Muscle layer of colon (tissue), 2 donors: Measurements from ENCODE around the gene NOS1.

Experiments used
- H3K27ac ChIP-seq: one replicate; pipeline ENCODE4 v1.7.0; 2013; ENCODE audit warnings: low read depth, mild to moderate bottlenecking, low read length, moderate library complexity
- H3K27me3 ChIP-seq, 2 donors: one replicate each; pipeline ENCODE4 v1.7.0; 2013; ENCODE audit warnings: low read length in 2 of 2, mild to moderate bottlenecking in 2 of 2; ENCODE audit not compliant: insufficient read depth in 2 of 2, control insufficient read depth in 1 of 2
- H3K36me3 ChIP-seq: one replicate; pipeline ENCODE4 v1.7.0; 2013; ENCODE audit warnings: mild to moderate bottlenecking, low read length; ENCODE audit not compliant: insufficient read depth
- H3K4me1 ChIP-seq: one replicate; pipeline ENCODE4 v1.7.0; 2013; ENCODE audit warnings: mild to moderate bottlenecking, low read length; ENCODE audit not compliant: insufficient read depth
- H3K4me3 ChIP-seq, 2 donors: one replicate each; pipeline ENCODE4 v1.7.0; 2013; ENCODE audit warnings: low read length in 2 of 2, low read depth in 1 of 2, mild to moderate bottlenecking in 1 of 2, moderate library complexity in 1 of 2
- H3K9ac ChIP-seq: one replicate; pipeline ENCODE4 v1.7.0; 2013; ENCODE audit warnings: low read length
- H3K9me3 ChIP-seq: one replicate; pipeline ENCODE4 v1.7.0; 2013; ENCODE audit warnings: mild to moderate bottlenecking, low read length
- donor health status: abdominal sarcoma.
- donor health status: Adenocarcinoma of cecum.

NOS1 gene

GRCh38 chr12:117344716-117345115 lies 16.7 kb downstream of the NOS1 start:
- H3K9ac ChIP-seq, result no peak overlapping the region
- no peaks in the 10 kb centered on the region for H3K4me1 ChIP-seq
- H3K9me3 ChIP-seq, result no peaks in the 10 kb centered on the region
- H3K4me3 ChIP-seq, result no peak overlapping the region
- H3K27me3 ChIP-seq, result peaks cover 0 to 4% of the 10 kb centered on the region in 2 donors
- H3K27ac ChIP-seq, result no peak overlapping the region
- H3K36me3 ChIP-seq, result no peaks in the 10 kb centered on the region

DNA sequence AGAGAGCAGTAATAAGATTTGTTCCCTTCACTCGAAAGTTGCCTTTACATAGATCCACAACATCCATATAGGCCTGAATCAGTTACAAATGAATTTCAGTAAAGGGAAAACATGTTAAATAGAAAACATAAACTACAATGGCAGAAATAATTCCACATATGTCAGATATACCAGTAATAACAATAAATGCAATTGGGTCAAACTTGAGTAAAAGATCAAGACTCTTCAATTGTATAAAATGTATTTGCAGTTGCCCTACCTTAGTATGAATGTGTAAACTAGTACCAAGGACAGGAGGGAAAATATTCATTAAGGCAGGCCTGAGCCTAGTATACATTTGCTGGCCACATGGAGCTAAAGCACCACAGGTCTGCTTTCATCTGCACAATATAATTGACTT lies 17.6 kb downstream of the NOS1 start:
- H3K36me3 ChIP-seq, result no peaks in the 10 kb centered on the region
- H3K27ac ChIP-seq, result no peak overlapping the region
- H3K27me3 ChIP-seq, result peaks cover 0 to 4% of the 10 kb centered on the region in 2 donors
- H3K9me3 ChIP-seq, result no peaks in the 10 kb centered on the region
- no peak overlapping the region for H3K4me3 ChIP-seq
- no peaks in the 10 kb centered on the region for H3K4me1 ChIP-seq
- H3K9ac ChIP-seq, result no peak overlapping the region

GRCh38 chr12:117343296-117343695 lies 18.1 kb downstream of the NOS1 start:
- H3K4me1 ChIP-seq, result no peaks in the 10 kb centered on the region
- no peak overlapping the region for H3K4me3 ChIP-seq
- H3K9ac ChIP-seq, result no peak overlapping the region
- no peak overlapping the region for H3K27ac ChIP-seq
- H3K27me3 ChIP-seq, result peaks cover 0 to 4% of the 10 kb centered on the region in 2 donors
- no peaks in the 10 kb centered on the region for H3K36me3 ChIP-seq
- no peaks in the 10 kb centered on the region for H3K9me3 ChIP-seq

- Histone ChIP-seq H3K4me3 (no peak overlapping the region), H3K9me3 (no peaks in the 10 kb centered on the region), H3K36me3 (no peaks in the 10 kb centered on the region), H3K27ac (no peak overlapping the region), H3K9ac (no peak overlapping the region), H3K4me1 (no peaks in the 10 kb centered on the region), H3K27me3 (peaks cover 0 to 4% of the 10 kb centered on the region in 2 donors)
These were observed 18.7 kb downstream of the NOS1 start for GRCh38 chr12:117342682-117343081.

GRCh38 chr12:117342247-117342646 lies 19.2 kb downstream of the NOS1 start:
- peaks cover 0 to 4% of the 10 kb centered on the region in 2 donors for H3K27me3 ChIP-seq
- H3K36me3 ChIP-seq, result no peaks in the 10 kb centered on the region
- H3K4me3 ChIP-seq, result no peak overlapping the region
- H3K27ac ChIP-seq, result no peak overlapping the region
- H3K9me3 ChIP-seq, result no peaks in the 10 kb centered on the region
- H3K9ac ChIP-seq, result no peak overlapping the region
- H3K4me1 ChIP-seq, result no peaks in the 10 kb centered on the region

DNA sequence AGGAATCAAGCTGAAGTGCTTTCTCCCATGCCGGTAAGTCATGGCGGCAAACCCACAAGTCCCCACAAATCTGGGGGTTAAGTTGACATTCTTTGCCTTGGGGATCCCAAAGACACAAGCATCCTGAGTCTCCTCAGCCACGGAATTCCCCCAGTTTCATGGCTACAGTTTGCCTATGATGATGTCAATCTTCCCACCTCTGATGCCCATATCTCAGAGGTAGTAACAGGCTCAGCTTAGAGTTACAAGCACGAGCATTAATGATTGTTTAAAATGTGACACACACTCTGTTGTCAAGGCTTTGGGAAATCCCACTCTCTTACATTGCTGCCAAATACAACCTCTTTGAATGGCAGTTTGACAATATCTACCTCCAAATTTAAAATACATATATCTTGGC lies 22.3 kb downstream of the NOS1 start:
- Histone ChIP-seq H3K9me3 (no peaks in the 10 kb centered on the region), H3K27me3 (peaks cover 0 to 4% of the 10 kb centered on the region in 2 donors), H3K9ac (no peak overlapping the region), H3K4me1 (peaks cover 6% of the 10 kb centered on the region), H3K36me3 (no peaks in the 10 kb centered on the region), H3K4me3 (no peak overlapping the region), H3K27ac (no peak overlapping the region)

DNA sequence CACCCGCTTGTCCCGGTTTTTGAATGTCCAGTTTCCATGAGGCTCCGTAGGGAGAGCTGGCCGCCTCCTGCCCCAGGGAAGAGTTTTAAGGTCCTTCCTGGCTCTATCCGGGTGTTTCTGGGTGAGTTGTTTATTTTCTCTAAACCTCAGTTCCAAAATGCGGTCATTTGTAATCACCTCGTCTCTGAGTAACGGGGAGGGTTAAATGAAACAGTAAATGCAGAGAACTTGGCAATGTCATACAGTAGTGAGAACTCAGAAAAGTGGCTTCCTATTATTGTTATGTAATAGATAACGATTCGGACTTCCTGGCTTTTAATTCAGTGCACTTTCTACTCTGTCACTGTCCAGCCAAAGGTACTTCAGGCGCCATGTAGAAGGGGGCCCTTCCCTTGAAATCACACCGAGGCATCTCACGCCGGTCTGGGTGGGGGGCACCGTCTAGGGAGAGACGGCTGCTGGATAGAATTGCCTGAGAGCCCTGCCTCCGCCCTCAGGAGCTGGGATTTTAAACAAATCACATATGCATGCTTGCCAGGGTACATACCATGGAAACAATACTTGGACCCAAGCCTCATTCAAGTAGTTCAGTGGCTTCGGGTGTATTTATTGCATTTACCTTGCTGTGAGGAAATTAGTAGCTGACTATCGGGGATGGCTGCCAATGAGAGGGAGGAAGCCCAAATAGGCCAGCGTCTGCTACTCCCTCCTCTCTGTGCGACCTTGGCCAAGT lies 26.4 kb downstream of the NOS1 start:
- Histone ChIP-seq H3K27ac (no peak overlapping the region), H3K9ac (no peak overlapping the region), H3K36me3 (no peaks in the 10 kb centered on the region), H3K9me3 (no peaks in the 10 kb centered on the region), H3K4me1 (peaks cover 6% of the 10 kb centered on the region), H3K27me3 (peaks cover 0 to 15% of the 10 kb centered on the region in 2 donors), H3K4me3 (peak overlapping the region in 1 of 2 donors; percentile 43)

DNA sequence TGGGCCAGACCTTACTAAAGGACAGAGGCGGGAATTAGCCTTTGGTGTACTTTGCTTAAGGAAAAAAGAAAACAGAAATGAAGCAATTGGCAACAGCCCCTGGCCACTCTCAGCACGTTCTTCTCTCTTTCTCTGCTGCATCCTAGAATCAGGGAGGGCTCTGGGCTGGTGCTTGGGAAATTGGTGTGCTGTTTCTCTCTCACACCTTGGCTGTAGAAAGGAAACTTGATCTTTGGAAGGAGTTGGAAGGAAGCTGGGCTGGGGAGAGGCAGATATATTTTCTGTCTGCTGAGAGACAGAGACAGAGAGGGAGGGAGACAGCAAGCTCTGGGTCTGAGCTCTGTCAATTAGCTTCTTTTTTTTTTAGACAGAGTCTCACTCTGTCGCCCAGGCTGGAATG lies 27.4 kb downstream of the NOS1 start:
- no peak overlapping the region for H3K9ac ChIP-seq
- H3K4me3 ChIP-seq, result no peak overlapping the region
- peaks cover 0 to 15% of the 10 kb centered on the region in 2 donors for H3K27me3 ChIP-seq

DNA sequence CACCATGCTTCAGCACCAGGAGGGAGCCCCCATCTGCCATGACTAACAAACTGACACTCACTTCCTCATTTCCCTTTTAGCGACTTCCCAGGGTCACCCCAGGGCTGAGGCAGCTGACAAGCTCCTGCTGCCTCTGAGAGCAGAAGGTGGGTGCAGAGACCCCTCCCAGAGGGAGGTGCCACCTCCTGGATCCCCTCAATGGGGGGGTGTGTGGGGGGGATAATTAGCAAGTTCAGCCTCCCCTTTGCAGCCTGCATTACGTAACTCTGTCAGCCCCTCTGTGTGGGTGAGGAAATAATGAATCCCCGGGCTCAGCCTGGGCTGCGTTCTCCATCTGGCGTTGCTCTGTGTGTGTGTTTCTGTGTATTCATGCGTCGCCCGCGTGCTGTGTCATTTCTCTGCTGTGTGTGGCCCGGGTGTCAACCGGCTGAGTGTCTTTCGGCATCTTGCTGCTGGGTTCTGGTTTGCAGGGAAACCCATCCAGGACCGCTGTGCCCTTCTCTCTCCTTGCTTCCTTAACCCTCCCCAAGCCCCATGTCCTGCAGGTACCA lies 28.0 kb downstream of the NOS1 start:
- peaks cover 0 to 15% of the 10 kb centered on the region in 2 donors for H3K27me3 ChIP-seq
- H3K4me3 ChIP-seq, result no peak overlapping the region
- H3K36me3 ChIP-seq, result no peaks in the 10 kb centered on the region
- no peak overlapping the region for H3K9ac ChIP-seq
- H3K9me3 ChIP-seq, result no peaks in the 10 kb centered on the region
- H3K27ac ChIP-seq, result no peak overlapping the region
- peaks cover 6% of the 10 kb centered on the region for H3K4me1 ChIP-seq

More for the DNA sequence above, 27.4 kb downstream of the NOS1 start:
- H3K9me3 ChIP-seq, result no peaks in the 10 kb centered on the region
- H3K4me1 ChIP-seq, result peaks cover 6% of the 10 kb centered on the region
- no peak overlapping the region for H3K27ac ChIP-seq
- no peaks in the 10 kb centered on the region for H3K36me3 ChIP-seq

DNA sequence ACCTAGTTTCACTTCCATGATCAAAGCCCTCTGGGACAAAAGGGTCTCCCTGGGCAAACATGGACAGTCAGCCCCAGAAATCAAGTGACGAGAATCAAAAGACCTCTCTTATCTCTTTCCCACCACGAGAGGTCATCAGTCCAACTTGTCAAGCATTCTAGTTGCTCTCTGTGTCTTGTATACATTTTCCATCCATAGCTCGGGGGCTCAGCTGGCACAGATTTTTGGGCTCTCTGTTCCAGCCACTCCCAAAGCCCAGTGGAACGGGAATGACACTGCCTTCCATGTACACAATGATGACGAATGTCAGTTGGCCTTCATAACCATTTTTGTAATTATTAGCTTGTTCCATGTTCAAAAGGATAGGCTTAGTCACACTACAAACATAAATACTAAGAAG lies 29.7 kb downstream of the NOS1 start:
- H3K36me3 ChIP-seq, result no peaks in the 10 kb centered on the region
- H3K27me3 ChIP-seq, result peaks cover 0 to 15% of the 10 kb centered on the region in 2 donors
- no peak overlapping the region for H3K27ac ChIP-seq
- peaks cover 6% of the 10 kb centered on the region for H3K4me1 ChIP-seq
- H3K9ac ChIP-seq, result no peak overlapping the region
- no peaks in the 10 kb centered on the region for H3K9me3 ChIP-seq
- H3K4me3 ChIP-seq, result no peak overlapping the region

- peaks cover 0 to 15% of the 10 kb centered on the region in 2 donors for H3K27me3 ChIP-seq
- H3K36me3 ChIP-seq, result no peaks in the 10 kb centered on the region
- no peak overlapping the region for H3K4me3 ChIP-seq
- H3K27ac ChIP-seq, result no peak overlapping the region
- peaks cover 6% of the 10 kb centered on the region for H3K4me1 ChIP-seq
- H3K9ac ChIP-seq, result no peak overlapping the region
- H3K9me3 ChIP-seq, result no peaks in the 10 kb centered on the region
These were observed 30.8 kb downstream of the NOS1 start for GRCh38 chr12:117330441-117331113.
